ENCODE measurements around the gene TWF1.
"Not testable (repeated sequence)": the region's sequence is repeated elsewhere in the genome, so short reads cannot be mapped to it uniquely, and the experiment has no call there.

Gene TWF1

GRCh38 chr12:43797561-43798217 lies 8.4 kb downstream of the TWF1 start:
- no peak for DNase-seq

GRCh38 chr12:43795716-43796280 lies 10.3 kb downstream of the TWF1 start:
- no peak for DNase-seq

- DNase-seq = peak; percentile 12
Measured at GRCh38 chr12:43789941-43790340, 16.2 kb downstream of the TWF1 start.

GRCh38 chr12:43786899-43787693 lies 19.0 kb downstream of the TWF1 start:
- no peak for DNase-seq

- peak; percentile 17 for DNase-seq
Measured at GRCh38 chr12:43776498-43776897, 29.6 kb downstream of the TWF1 start.

- no peak for DNase-seq
Measured at GRCh38 chr12:43766291-43766690, 39.8 kb downstream of the TWF1 start.

- DNase-seq = no peak
Measured at GRCh38 chr12:43764528-43764927, 41.6 kb downstream of the TWF1 start.

- no peak for DNase-seq
Measured at GRCh38 chr12:43763769-43764168, 42.3 kb downstream of the TWF1 start.

- DNase-seq = peak; percentile 7
Measured at GRCh38 chr12:43762596-43762995, 43.5 kb downstream of the TWF1 start.

- DNase-seq = no peak
Measured at GRCh38 chr12:43761500-43761899, 44.6 kb downstream of the TWF1 start.

GRCh38 chr12:43760396-43760795 lies 45.7 kb downstream of the TWF1 start:
- no peak for DNase-seq

GRCh38 chr12:43758728-43759563 lies 47.2 kb downstream of the TWF1 start, which contains the start of the genes IRAK4 and PUS7L:
Gene IRAK4 (plus strand): TSS chr12:43758951. CDS start chr12:43768112, 9,161 bp downstream.
Gene PUS7L (minus strand): TSS chr12:43758790. CDS start chr12:43755245, 3,545 bp downstream.
- DNase-seq = peak; percentile 98

GRCh38 chr12:43758247-43758727 lies 47.8 kb downstream of the TWF1 start:
- DNase-seq = peak; percentile 61

- DNase-seq = no peak
Measured at GRCh38 chr12:43754015-43754414, 52.1 kb downstream of the TWF1 start.

- not testable (repeated sequence) for DNase-seq
Measured at GRCh38 chr12:43751360-43751759, 54.8 kb downstream of the TWF1 start.

- DNase-seq = no peak
Measured at GRCh38 chr12:43750814-43751213, 55.3 kb downstream of the TWF1 start.

GRCh38 chr12:43749016-43749415 lies 57.1 kb downstream of the TWF1 start:
- DNase-seq = no peak

GRCh38 chr12:43744826-43745225 lies 61.3 kb downstream of the TWF1 start:
- no peak for DNase-seq
